SK-N-SH (cell line): Measurements from ENCODE around the gene METTL26. TPM values are rescaled to one million over a fixed set of nuclear protein-coding genes. Genes with fewer than 3 reads are reported as not detected.
A peak's percentile ranks its signal among the peaks of the same experiment; 100 is the strongest.

Experiments used
- CTCF ChIA-PET: fragments of 300-600, 350-600 bp; formaldehyde crosslinking; extraction: SDS; loops from one replicate; lab custom pipeline; 2021; lab: Yijun Ruan, JAX
- POLR2A ChIA-PET: fragments of 350-600 bp; sonication (Branson Sonifier 250); formaldehyde crosslinking; extraction: SDS; loops from one replicate; lab custom pipeline; 2020; ENCODE audit warnings: antibody characterized with exemption, inconsistent platforms; lab: Yijun Ruan, JAX
- DNase-seq: peaks from one replicate; pipeline ENCODE4 v3.0.0; 2012
- H2AFZ ChIP-seq: fragments of 200-600 bp; sonication (generic); 2 replicates; pipeline ENCODE4 v1.8.1; 2016; ENCODE audit warnings: antibody characterized with exemption, mild to moderate bottlenecking, low read depth
- H3F3A ChIP-seq: fragments of 200-600 bp; sonication (generic); replicated peaks from 2 replicates; pipeline ENCODE3; 2016; ENCODE audit warnings: antibody characterized with exemption, mild to moderate bottlenecking; ENCODE audit not compliant: insufficient read depth
- H3K27ac ChIP-seq, 2 experiments: fragments of 200-500 bp in 1 of 2; fragments of 200-600 bp in 1 of 2; sonication (Bioruptor generic) in 1 of 2; sonication (generic), shearing (Covaris generic) in 1 of 2; 2 replicates each; pipeline versions ENCODE4 v1.5.1 to v1.6.1; 2014 to 2016; ENCODE audit warnings: low read depth in 2 of 2, inconsistent platforms in 1 of 2, low read length in 1 of 2, mild to moderate bottlenecking in 1 of 2, mixed read lengths in 1 of 2
- H3K27me3 ChIP-seq: fragments of 200-600 bp; sonication (generic), shearing (Covaris generic); 2 replicates; pipeline ENCODE4 v1.6.1; 2016; ENCODE audit warnings: mixed run types; ENCODE audit not compliant: insufficient read depth
- H3K36me3 ChIP-seq, 2 experiments: fragments of 200-500 bp in 1 of 2; fragments of 200-600 bp in 1 of 2; sonication (Bioruptor generic) in 1 of 2; sonication (generic) in 1 of 2; replicated peaks in 1 of 2; 2 replicates each; pipeline versions ENCODE3 to v1.5.1; 2014 to 2016; ENCODE audit warnings: low read length in 1 of 2, mild to moderate bottlenecking in 1 of 2; ENCODE audit not compliant: insufficient read depth in 2 of 2, control insufficient read depth in 1 of 2
- H3K4me1 ChIP-seq, 2 experiments: fragments of 200-500 bp in 1 of 2; fragments of 200-600 bp in 1 of 2; sonication (Bioruptor generic) in 1 of 2; sonication (generic), shearing (Covaris generic) in 1 of 2; 2 replicates each; pipeline versions ENCODE4 v1.5.1 to v1.6.1; 2014 to 2016; ENCODE audit warnings: low read depth in 1 of 2, low read length in 1 of 2, mixed run types in 1 of 2; ENCODE audit not compliant: insufficient read depth in 2 of 2, control insufficient read depth in 1 of 2
- H3K4me2 ChIP-seq: fragments of 200-600 bp; sonication (generic), shearing (Covaris generic); 2 replicates; pipeline ENCODE4 v1.6.1; 2017; ENCODE audit warnings: mixed run types
- H3K4me3 ChIP-seq, 2 experiments: fragments of 200-500 bp in 1 of 2; fragments of 200-600 bp in 1 of 2; sonication (Bioruptor generic) in 1 of 2; sonication (generic), shearing (Covaris generic) in 1 of 2; 2 replicates each; pipeline versions ENCODE4 v1.5.1 to v1.8.1; 2014 to 2016; ENCODE audit warnings: low read depth in 2 of 2, inconsistent platforms in 1 of 2, low read length in 1 of 2, mild to moderate bottlenecking in 1 of 2, mixed read lengths in 1 of 2, moderate library complexity in 1 of 2
- H3K79me2 ChIP-seq: fragments of 200-600 bp; sonication (generic); 2 replicates; pipeline ENCODE4 v1.8.1; 2017; ENCODE audit warnings: mild to moderate bottlenecking; ENCODE audit not compliant: insufficient read depth
- H3K9ac ChIP-seq: fragments of 200-600 bp; sonication (generic); 2 replicates; pipeline ENCODE4 v1.6.1; 2017; ENCODE audit warnings: mixed run types
- H3K9me2 ChIP-seq: fragments of 200-600 bp; sonication (generic); 2 replicates; pipeline ENCODE4 v1.6.1; 2017; ENCODE audit warnings: mixed run types
- H3K9me3 ChIP-seq: fragments of 200-600 bp; sonication (generic); 2 replicates; pipeline ENCODE4 v1.6.1; 2017; ENCODE audit warnings: mixed run types, mild to moderate bottlenecking, moderate library complexity
- H4K20me1 ChIP-seq: fragments of 200-600 bp; sonication (generic); 2 replicates; pipeline ENCODE4 v1.6.1; 2017; ENCODE audit warnings: mild to moderate bottlenecking, mixed run types; ENCODE audit not compliant: insufficient read depth
- CTCF ChIP-seq: fragments of 200-600 bp; sonication (generic); IDR thresholded peaks from 2 replicates; pipeline ENCODE4 v1.6.1; 2017; ENCODE audit warnings: antibody characterized with exemption, mild to moderate bottlenecking, moderate library complexity
- EP300 ChIP-seq, 2 experiments: IDR thresholded peaks; 2 replicates each; pipeline versions ENCODE4 v1.4.0 to v1.6.1; 2012; ENCODE audit warnings: borderline replicate concordance in 1 of 2, low read depth in 1 of 2, low read length in 1 of 2
- EZH2phosphoT487 ChIP-seq: fragments of 200-600 bp; sonication (generic); IDR thresholded peaks from 2 replicates; pipeline ENCODE4 v1.6.1; 2017; ENCODE audit warnings: low read depth, mixed run types, mild to moderate bottlenecking, antibody characterized with exemption, moderate library complexity, borderline replicate concordance
- FOXM1 ChIP-seq: IDR thresholded peaks from 2 replicates; pipeline ENCODE4 v1.4.0; 2012; ENCODE audit warnings: low read depth, mild to moderate bottlenecking
- GATA2 ChIP-seq: sonication (generic); formaldehyde crosslinking; IDR thresholded peaks from 2 replicates; pipeline ENCODE4 v1.5.0; 2020; ENCODE audit warnings: mild to moderate bottlenecking, missing genetic modification reagents
- MAX ChIP-seq: IDR thresholded peaks from 2 replicates; pipeline ENCODE4 v1.4.0; 2012; ENCODE audit warnings: low read depth
- NRF1 ChIP-seq: IDR thresholded peaks from 2 replicates; pipeline ENCODE4 v1.6.1; 2012; ENCODE audit warnings: low read depth, mild to moderate bottlenecking, low read length
- RAD21 ChIP-seq: IDR thresholded peaks from 2 replicates; pipeline ENCODE4 v1.6.1; 2012; ENCODE audit warnings: mild to moderate bottlenecking, low read length
- SMC3 ChIP-seq: IDR thresholded peaks from 2 replicates; pipeline ENCODE4 v1.6.1; 2012; ENCODE audit warnings: low read depth, low read length, improper control_type of control experiment
- TCF12 ChIP-seq: IDR thresholded peaks from 2 replicates; pipeline ENCODE4 v1.4.0; 2012
- TEAD4 ChIP-seq: IDR thresholded peaks from 2 replicates; pipeline ENCODE4 v1.4.0; 2012; ENCODE audit warnings: mild to moderate bottlenecking, borderline replicate concordance; ENCODE audit not compliant: insufficient read depth
- USF1 ChIP-seq: IDR thresholded peaks from 2 replicates; pipeline ENCODE4 v1.4.0; 2012; ENCODE audit warnings: low read depth, borderline replicate concordance
- YY1 ChIP-seq: IDR thresholded peaks from 2 replicates; pipeline ENCODE4 v1.4.0; 2012; ENCODE audit warnings: low read depth, mild to moderate bottlenecking
- WGBS: methylation state at CpG from one replicate; pipeline ENCODE4 v1.1.6; 2017; ENCODE audit warnings: low lambda C conversion rate; 5-methylcytosine and 5-hydroxymethylcytosine counted together
- polyA plus RNA-seq, 3 experiments: library from polyadenylated mRNA; depleted of rRNA; stranded (reverse); fragments of >200 nt; gene quantifications; 2 replicates each; pipeline ENCODE4 v1.2.3, GENCODE V29; 2012

Gene METTL26
- polyA plus RNA-seq, 1 of the 3 experiments (the other 2 are of a cell fraction) = 167 TPM

- H3K9me2 ChIP-seq = no peaks in the 10 kb centered on the region
- CTCF ChIA-PET = no interaction called here
- H3K27ac ChIP-seq = no peak overlapping the region
- H3K4me1 ChIP-seq = peaks cover 0 to 6% of the 10 kb centered on the region in 2 experiments; a peak in 1 of 4 replicates
- no peaks in the 10 kb centered on the region for H3K27me3 ChIP-seq
- peaks cover 0 to 11% of the 10 kb centered on the region in 2 experiments for H3K36me3 ChIP-seq
- H3K9ac ChIP-seq = no peak overlapping the region
- POLR2A ChIA-PET = no interaction called here
- no peak for TF ChIP-seq GATA2 (CRISPR knock-in tag)
- TF ChIP-seq USF1 = no peak
- no peak for TF ChIP-seq TCF12
- no peak for TF ChIP-seq EP300 (IDR thresholded peaks at IDR 0.05; ENCODE audit: borderline replicate concordance in 1 of 2, low read depth in 1 of 2, low read length in 1 of 2)
- no peak for TF ChIP-seq NRF1
- TF ChIP-seq YY1 = no peak
- TF ChIP-seq CTCF = no peak
- TF ChIP-seq EZH2phosphoT487 = no peak
- no peak for TF ChIP-seq MAX
- no peak for TF ChIP-seq TEAD4
- no peak for TF ChIP-seq SMC3
- TF ChIP-seq, all 33 proteins: peak for 0
- Histone ChIP-seq H4K20me1 (peaks cover 8% of the 10 kb centered on the region; the same call in 1 of the 2 replicates), H3K4me3 (no peak overlapping the region), H3K79me2 (peaks cover 50% of the 10 kb centered on the region), H3F3A (peaks cover 5% of the 10 kb centered on the region), H3K4me2 (no peak overlapping the region), H3K9me3 (no peaks in the 10 kb centered on the region), H2AFZ (no peak overlapping the region)
- WGBS = 89% methylated on average over 5 of the region's 5 CpGs
- DNase-seq = no peak
Observed at GRCh38 chr16:603933-604332, 32.2 kb downstream of the METTL26 start.

GRCh38 chr16:600781-601180, 35.3 kb downstream of the METTL26 start:
- ChIA-PET POLR2A (no interaction called here), CTCF (interaction anchor here (0.9 to 1.9 kb wide), 9 partner anchors 8 to 209 kb away, joined by 3 to 11 read pairs (median 4); partner anchors contain the start of gene RAB40C)
- 60% methylated on average over 7 of the region's 7 CpGs for WGBS
- Histone ChIP-seq H3K4me1 (peaks cover 0 to 6% of the 10 kb centered on the region in 2 experiments; a peak in 1 of 4 replicates), H3K9me2 (no peaks in the 10 kb centered on the region), H3K79me2 (peaks cover 66% of the 10 kb centered on the region), H4K20me1 (peaks cover 11% of the 10 kb centered on the region; the same call in 1 of the 2 replicates), H3K9ac (no peak overlapping the region), H3K4me3 (no peak overlapping the region; a peak in 1 of 4 replicates), H3K27ac (no peak overlapping the region), H3K9me3 (no peaks in the 10 kb centered on the region), H3K27me3 (no peaks in the 10 kb centered on the region), H3F3A (peaks cover 5% of the 10 kb centered on the region), H2AFZ (no peak overlapping the region), H3K4me2 (no peak overlapping the region), H3K36me3 (peaks cover 2 to 11% of the 10 kb centered on the region in 2 experiments)
- DNase-seq = peak; percentile 70
- TF ChIP-seq TEAD4 (no peak), RAD21 (peak; percentile 37), SMC3 (peak; percentile 26; the same call in 1 of the 2 replicates), CTCF (peak; percentile 30; the same call in 1 of the 2 replicates), FOXM1 (no peak)
